Fibroblast of skin of right quadriceps (primary cell): ENCODE results near the gene CACNA2D4.

Source experiments
- DNase-seq: peaks from one replicate; pipeline ENCODE4 v3.0.0-alpha.2; 2013

The CACNA2D4 gene

DNA sequence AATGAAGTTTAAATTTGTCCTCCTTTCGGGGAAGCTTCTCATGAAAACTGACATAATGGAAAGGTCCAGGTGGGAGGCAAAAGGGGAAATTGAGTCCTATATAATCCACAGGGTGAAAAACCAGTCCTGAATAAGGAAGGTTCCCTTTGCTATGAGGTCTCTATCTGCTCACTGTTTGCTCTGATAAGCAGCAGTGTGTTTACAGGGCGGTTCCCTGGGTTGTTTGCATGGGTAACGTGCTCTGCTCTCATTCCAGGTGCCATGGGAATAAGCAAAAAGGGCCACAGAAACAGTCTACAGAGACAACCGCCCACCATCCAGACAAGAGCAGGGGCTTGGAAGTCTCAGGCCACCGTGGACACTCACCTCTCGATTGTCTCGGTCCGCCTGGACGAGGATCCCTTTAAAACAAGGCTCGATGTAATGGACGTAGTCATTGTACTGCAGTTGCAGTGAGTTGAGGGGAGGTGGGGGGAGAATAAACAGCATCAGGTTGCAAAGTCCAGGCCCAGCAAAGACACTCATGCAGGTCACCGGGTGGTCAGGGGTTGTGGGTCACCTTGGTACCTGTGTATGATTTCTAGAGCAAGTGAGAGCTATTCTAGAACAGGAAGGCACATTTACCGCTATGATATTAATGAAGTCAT is 32.7 kb downstream of the CACNA2D4 start:
- DNase-seq: no peak

DNA sequence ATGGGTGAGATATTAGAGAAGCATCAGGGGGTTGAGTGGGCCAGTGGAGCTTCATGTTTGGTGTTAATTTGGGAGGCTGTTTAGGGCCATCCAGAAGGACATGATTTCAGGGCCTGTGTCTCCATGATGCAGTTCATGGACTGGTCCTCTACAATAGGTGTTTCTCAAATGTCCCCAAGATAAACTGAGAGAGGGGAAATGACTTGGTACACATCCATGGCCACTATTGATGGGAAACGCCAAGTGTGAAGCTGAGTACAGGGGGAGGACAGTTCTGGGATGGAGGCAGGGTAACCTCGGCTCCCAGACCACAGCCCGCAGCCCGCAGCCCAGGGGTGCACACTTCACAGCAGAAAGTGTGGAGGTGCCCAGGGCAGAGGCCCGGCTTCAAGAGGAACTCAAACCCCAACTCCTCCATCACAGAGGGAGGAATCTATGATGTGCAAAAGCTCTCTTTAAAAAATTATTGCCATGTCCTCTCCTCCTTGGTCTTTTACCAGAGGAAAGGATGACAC is 33.3 kb downstream of the CACNA2D4 start:
- no peak for DNase-seq

DNA sequence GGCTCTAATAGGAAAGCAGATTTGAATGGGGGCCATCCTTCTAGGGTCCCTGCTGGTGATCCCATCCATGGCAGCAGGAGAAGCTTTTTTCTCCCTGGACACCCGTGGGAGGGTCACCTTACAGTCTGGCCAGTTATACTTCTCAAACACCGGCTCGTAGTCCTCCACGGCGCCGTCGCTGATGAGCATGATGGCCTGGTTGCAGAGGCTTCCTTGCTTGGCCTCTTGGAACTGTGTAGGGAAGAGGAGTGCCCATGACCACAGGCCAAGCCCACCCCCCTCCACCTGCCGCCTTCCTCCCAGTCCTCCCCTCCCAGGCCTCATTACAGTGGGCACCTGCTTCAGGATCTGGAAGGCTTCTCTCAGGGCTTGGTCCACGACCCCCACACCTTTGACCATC is 33.8 kb downstream of the CACNA2D4 start:
- DNase-seq: no peak

DNA sequence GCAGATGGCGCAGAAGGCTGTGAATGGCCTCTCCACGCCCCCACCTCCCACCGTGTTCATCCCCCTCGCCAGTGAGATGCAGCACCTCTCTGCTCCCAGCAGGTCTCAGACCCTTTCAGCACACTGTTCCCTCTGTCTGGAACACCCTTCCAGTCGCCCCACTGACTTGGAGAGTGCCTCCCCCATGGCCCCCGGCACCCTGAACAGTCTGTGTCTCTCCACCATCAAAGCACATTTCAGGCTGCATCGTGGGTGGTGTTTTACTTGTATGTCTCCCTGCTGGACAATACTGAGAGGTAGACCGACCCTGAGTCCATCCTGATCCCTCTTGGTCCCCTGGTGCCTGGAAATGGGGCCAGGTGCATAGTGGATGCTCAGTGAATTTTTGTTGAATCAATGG is 34.9 kb downstream of the CACNA2D4 start:
- DNase-seq: no peak

DNA sequence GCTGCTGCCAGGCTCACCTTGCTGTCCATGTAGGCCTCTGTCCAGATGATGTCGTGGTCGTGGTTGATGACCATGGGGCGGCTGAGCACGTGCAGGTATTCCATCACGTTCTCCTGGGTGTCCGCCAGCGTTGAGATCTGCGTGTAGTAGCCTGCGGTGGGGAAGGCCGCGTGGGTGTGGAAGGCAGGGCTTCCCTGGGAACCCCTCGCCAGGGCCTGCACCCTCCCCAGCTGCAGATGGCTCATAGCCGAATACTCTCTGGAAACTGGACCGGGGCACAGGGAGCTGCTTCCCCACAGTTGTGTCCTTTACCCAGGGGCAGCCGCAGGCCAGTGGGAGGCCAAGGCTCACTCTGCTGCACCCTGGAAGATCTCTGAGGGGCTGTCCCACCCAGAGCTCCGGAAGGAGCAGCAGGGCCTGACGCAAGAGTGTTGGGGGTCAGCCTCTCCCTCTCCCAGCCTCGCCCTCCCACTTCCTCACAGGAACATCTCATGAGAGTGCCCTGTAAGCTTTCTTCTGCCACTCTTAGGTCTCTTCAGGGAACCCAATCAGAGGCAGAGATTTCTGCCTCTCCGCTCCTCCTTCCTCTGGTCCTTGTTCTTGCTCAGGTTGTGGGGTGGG is 35.5 kb downstream of the CACNA2D4 start:
- no peak for DNase-seq

DNA sequence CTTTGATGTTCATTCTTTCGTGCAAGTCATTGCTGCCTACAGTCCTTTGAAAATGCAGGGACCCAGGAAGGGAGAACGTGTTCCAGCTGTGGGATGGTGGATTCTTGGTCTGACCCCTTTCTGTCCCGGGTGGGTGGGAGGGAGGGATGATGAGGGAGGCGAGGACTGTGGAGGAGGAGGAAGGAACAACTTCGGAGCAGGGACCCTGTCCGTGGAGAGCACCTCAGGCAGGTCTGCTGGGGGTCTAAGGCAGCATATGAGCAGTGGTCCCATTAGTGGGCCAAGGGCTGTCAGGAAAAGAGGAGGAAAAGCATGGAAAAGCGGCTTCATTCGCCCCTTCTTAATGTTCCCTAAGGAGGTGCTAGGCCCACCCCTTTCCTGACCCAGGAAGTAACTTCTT is 36.0 kb downstream of the CACNA2D4 start:
- no peak for DNase-seq

DNA sequence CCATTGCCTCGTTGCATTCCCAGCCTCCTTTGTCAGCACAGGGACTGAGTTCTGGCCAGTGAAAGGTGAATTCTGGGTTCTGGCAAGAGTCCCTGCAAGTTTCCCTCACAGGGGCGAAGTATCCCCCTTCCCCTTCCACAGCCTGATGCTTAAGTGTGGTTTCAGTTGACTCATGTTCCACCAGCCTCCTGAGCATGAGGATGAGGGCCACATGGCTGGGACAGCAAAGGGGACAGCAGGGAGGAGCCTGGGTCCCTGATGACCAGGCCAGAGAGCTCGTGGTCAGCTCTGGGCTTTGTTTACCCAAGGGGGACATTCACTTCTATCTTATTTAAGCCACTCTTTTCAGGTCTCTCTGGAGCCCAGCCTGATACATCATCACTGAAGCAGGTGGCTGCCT is 36.5 kb downstream of the CACNA2D4 start:
- DNase-seq: no peak

DNA sequence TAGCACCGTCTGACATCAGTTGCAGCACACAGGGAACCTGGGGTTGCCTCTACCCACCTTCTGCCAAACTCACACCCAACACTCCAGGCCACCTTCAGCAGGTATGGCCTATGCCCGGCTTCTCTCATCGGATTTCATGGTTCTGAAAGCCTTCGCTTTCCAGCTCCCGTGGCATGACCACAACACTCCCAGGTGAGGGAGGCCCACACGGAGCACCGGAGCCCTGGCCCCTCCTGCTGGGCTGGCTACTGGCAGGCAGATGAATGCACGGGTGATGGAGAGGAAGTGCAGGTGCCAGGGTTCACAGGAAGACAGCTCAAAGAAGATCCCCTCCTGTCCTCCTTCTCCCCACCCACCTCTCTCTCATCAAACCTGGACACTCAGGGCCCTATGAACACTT is 37.2 kb downstream of the CACNA2D4 start:
- DNase-seq: no peak

DNA sequence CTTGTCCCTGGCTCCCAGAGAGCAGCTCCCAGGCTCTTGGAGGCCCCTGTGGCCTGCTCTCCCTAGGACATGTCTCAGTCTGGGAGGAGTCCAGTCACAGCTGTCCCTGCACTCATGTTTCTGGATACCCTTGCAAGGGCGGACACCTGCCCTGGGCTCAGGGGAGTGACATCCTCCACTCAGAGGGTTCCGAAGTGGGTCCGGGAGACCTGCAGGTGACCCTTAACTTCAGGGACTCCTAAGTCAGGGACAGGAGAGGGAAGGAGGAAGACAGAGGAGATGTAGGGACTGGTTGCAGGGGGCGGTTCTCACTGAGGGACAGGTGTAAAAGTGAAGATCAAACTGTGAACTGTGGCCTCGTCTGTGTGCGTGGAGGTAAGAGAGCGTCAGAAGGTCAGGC is 37.6 kb downstream of the CACNA2D4 start:
- DNase-seq: no peak

DNA sequence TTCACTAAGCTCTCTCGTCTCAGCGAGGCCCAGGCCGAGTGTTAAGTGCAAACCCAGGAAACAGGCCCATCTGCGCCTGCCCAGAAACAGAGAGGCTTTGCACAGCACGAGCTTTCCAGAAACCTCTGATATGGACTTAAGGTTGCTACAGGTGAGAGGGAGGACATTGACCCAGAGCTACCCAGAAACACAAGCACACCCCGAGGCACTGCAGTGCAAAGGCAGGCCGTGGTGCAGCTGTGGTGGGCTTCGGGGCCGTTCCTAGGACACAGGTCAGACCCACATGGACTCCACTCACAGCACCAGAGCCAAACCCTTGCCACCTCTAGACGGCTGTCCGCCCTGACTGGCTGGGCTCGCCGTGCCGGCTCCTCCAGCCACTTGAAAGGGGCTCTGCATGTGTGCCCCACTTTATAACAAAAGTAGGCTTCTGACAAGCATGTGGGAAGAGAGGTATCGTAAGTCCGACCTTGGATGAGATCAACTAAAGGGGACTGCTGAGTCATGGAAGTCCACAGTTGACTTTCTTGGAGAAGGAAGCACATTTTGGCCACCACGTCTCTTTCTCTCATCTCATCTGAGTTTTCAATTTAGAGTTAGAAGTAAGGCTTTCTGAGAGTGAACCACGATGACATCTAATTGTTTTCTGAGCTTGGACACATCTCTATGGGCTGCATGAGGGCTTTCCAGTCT is 38.2 kb downstream of the CACNA2D4 start:
- no peak for DNase-seq

DNA sequence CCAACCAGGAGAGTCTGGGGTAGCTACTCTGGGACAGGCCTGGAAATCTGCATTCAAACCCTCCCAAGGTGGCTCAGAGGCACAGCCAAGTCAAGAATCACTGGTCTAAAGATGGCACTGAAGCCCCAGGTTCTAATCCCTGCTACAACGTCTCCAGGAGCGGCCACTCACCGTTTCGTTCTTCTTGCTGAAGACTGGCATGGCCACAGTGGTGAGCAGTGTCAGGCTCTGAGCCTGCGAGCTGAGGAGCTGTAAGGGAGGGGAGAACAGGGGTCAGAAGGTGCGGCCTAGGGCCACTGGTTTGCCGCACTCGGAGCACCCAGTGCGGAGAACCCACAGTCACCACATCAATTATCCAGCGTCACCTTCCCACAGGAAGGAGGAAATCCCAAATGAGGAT is 38.8 kb downstream of the CACNA2D4 start:
- no peak for DNase-seq

DNA sequence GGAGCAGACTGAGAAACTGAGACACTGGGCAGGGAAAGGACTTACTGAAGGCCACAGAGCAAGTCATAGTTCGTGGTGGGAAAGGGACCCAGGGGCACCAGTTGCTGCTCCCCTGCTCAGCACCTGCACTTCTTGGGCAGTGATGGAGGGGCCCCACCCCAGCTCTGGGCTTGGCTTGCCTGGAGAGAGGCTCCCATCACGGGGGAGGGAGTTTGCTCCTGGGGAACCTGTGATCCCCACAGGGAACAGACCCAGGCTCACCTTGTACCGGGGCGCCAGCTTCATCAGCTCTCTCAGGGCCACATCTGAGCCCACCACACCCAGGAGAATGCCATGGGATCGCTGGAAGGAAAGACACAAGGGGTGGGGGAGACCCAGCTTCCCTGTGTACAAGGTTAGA is 39.8 kb downstream of the CACNA2D4 start:
- no peak for DNase-seq

DNA sequence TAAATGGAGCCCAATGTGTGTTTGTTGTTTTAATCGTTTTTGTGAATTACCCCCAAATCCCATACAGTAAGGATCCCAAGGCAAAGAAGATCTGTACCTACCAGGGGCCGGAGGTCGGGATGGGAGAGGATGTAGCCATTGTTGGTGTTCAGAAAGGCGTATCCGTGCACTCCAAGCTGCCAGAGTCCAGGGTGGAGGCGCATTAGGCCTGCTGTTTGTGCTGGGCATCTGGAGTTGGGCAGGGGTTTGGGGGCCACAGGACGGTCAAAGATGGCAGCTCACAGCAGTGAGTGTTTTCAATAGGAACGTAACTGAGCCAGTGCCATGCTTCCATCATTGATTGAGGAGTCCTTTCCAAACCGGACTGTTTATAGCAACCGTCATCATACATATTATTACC is 40.2 kb downstream of the CACNA2D4 start:
- DNase-seq: no peak

DNA sequence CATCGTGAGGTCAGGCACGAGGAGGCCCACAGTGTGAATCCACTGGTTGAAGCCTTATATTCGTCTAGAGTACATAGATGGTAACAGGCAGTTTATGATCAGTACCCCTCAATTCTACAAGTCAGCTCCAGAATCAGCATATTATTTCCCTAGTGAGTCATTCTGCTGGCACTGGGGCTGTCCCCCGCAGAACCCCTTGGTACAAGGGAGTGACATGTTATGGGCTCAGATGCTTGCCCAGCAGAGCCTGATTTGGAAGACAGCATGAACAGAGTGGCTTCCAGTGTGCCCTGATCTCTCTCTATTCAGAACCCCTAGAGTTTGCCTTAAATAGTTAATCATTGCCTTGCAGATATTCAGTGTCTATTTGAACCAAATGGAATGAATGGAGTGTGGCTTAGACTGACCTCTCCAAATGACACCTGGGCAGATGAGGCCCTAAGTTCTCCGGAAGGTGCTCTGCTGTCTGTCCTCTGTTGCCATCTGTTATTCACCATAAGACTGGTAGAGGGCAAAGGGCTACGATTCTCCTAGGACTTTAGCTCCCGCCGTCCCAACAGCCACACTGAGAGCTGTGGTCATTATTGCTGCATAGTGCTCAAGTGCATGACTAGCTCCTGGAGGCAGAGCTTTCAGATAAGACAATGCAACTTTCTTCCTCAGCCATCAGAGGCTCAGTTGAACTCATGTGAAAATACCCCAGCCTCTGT is 41.1 kb downstream of the CACNA2D4 start:
- no peak for DNase-seq

DNA sequence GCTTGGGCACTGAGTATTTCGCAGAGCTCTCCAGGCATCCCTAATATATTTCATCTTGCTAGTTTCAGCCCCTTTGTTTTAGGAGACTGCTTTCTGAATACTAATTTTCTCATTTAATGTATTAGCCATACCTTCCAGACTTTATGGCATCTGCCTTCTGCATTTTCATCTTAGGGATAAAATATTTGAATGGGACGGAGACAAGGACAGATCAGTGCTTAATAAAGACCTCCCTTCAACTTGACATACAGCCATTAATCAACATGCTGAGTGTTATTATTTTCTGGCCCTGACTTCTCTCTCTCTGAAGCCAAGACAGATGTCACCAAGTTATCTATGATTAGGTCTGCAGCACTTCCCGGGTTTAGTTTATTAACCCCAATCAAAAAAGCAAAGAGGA is 42.4 kb downstream of the CACNA2D4 start:
- no peak for DNase-seq

DNA sequence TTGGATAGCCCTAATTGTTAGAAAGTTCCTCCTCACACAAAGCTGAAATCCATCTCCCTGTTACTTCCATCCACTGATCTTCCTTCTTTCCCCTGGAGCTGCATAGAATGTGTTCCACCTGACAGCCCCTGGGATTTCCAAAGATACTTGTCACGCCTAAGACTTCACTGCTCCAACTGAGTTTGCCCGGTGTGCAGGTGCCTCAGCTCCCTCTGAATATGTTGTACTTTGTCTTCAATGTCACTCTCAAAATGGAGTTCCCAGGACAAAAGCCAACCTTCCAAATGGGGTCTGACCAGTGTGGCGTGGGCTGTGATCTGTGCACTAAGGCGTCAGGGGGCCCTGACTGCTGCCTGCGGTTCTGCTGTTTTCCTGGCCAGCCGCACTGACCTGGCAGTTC is 42.8 kb downstream of the CACNA2D4 start:
- no peak for DNase-seq

DNA sequence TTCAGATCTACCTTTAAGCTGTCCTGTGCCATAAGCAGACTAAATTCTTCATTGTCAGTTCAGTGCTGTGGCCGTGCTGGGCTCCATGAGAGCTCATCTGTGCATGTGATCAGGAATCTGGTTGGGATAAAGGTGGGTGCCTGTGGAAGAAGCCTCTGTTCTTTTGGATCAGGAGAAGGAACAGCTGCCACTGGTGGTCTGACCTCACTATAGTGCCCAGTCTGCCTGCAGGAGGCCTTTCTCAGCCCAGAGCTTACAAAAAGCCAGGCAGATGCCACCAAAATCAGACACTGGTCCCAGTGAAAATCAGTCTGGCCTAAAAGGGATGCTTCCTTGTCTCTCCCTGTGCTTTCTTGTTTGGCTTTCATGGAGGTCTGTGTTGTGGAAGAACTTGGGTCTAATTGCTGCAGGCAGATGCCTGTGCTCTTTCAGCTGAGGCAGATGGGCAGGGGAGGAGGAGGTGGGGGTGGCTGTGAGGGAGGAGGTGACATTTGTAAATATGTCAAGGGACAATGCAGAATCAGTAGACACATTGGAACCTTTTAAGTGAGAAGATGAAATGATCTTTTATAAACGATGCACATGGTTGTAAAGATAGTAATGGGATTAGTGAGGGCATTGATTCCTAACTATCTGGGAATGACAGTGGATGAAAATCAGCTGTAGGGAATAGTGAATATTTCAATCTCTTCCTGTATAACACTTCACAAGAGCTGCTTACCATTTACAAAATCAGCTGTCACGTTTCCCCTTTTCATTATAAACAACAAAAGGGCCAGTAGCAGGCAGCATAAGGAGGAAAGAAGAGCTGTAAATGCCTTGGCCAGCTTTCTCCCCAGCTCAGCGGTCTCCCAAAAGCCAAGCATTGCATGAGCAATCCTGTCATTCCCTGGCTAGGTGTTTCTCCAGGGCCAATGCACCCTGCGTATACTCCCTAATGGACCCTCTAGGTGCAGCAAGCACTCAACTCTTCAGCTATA is 44.6 kb downstream of the CACNA2D4 start:
- no peak for DNase-seq

DNA sequence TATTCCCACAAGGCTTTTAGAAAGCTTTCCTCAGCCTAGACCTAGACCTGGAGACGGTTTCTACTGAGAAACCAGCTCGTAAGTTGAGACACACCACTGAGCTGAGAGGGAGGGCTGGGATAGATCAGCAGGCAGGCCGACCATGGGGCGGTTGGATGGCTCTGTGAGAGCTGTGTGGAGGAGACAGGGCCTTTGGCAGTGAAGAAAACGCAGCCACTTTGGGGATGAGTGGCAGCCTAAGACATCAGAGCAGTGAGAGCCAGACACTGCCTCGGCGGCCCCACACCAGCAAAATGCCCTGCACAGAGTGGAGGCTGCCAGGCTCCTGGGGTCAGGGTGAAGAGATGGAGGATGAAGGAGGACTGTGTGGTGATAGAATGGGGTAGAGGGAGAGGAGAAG is 46.0 kb downstream of the CACNA2D4 start:
- DNase-seq: no peak

DNA sequence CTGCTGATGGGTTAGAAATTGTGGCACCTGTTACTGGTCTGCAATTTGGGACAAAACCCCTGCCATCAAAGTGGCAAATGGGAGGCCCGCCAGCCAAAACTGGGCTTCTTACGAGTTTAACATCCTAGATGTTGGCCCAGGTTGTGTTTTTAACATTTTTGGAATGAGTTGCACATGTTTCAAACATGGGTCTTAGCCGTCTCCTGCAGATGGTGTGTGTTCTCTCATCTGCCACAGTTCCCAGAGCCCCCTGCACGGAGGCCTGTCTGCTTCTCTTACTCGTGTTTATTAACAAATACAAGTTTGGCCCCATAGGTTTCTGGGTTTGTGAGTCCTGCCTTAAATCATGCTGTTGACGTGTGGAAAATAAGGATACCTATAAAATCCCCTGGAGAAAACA is 46.5 kb downstream of the CACNA2D4 start:
- no peak for DNase-seq

DNA sequence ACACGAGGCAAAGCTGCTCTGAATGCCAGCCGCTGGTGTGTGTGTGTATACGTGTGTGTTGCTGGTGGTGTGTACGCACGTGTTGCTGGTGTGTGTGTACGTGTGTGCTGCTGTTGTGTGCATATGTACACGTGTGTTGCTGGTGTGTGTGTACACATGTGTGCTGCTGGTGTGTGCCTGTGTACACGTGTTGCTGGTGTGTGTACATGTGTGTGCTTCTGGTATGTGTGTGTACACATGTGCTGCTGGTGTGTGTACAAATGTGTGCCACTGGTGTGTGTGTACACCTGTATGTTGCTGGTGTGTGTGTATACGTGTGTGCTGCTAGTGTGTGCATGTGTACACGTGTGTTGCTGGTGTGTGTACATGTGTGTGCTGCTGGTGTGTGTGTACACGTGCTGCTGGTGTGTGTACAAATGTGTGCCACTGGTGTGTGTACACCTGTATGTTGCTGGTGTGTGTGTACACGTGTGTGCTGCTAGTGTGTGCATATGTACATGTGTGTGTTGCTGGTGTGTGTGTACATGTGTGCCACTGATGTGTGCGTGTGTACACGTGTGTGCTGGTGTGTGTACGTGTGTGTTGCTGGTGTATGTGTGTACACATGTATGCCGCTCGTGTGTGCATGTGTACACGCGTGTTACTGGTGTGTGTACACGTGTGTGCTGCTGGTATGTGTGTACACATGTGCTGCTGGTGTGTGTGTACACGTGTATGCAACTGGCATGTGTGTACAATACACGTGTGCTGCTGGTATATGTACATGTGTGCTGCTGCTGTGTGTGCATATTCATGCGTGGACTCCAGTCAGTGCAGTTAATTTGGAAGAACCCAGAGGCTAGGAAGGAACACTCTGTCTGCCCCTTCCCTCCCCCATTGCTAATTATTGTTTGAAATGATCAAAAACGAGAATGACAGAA is 47.2 kb downstream of the CACNA2D4 start:
- DNase-seq: no peak

DNA sequence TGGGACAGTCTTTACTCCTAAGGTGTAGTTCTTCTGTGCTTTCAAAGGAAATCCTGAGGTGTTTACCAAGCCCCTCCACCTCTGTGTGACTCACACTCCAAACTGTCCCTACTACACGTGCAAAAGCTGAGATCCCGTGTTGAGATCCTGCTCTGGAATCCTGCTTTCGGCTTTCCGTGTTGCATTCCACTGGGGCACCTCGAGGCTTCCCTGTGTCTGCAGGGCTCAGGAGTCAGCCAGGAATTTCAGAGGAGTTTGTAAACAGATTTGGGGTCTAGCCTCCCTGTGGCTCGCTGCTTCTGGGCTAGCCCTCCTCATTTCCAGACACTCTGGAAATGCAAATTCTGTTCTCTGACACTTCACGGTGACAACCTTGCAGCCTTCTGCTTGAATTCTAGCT is 48.4 kb downstream of the CACNA2D4 start:
- DNase-seq: no peak
